GM12878 (cell line): ENCODE measurements around the gene YTHDF1. TPM values are rescaled to one million over a fixed set of nuclear protein-coding genes. Genes with fewer than 3 reads are reported as not detected.

Experiments
- ATAC-seq: fragments of 200-7000 bp; cut with Tn5 transposase; 3 replicates; pipeline ENCODE4 v1.9.1; 2020; ENCODE audit warnings: mild to moderate bottlenecking, moderate library complexity
- BruUV-seq: library from RNA; stranded (reverse); fragments of 400-500 nt; replicated peaks from 2 replicates; lab custom pipeline; 2021; lab: Mats Ljungman, UMichigan
- CTCF ChIA-PET: fragments of 300-600 bp; sonication (Branson Sonifier 250); formaldehyde crosslinking; extraction: SDS; loops from one replicate; lab custom pipeline; 2021; ENCODE audit warnings: inconsistent platforms; lab: Yijun Ruan, JAX
- POLR2A ChIA-PET: fragments of 350-600 bp; formaldehyde crosslinking; extraction: SDS; loops from one replicate; lab custom pipeline; 2021; ENCODE audit warnings: inconsistent platforms; lab: Charles Lee
- RAD21 ChIA-PET: fragments of 300-600 bp; sonication (Branson Sonifier 250); formaldehyde crosslinking; loops from one replicate; lab custom pipeline; 2023; ENCODE audit warnings: antibody characterized with exemption; ENCODE audit not compliant: unreplicated experiment; lab: Charles Lee
- SMC1A ChIA-PET: fragments of 300-600 bp; sonication (Branson Sonifier 250); formaldehyde crosslinking; loops from one replicate; lab custom pipeline; 2023; ENCODE audit not compliant: unreplicated experiment, uncharacterized antibody; lab: Charles Lee
- DNase-seq: peaks from one replicate; pipeline ENCODE4 v3.0.0-alpha.2; 2011; ENCODE audit warnings: low read depth, low spot score
- FAIRE-seq: peaks from 3 replicates; lab custom pipeline; 2011; peaks lifted over from hg19 to GRCh38; lab: Jason Lieb, UNC
- H2AFZ ChIP-seq: 2 replicates; pipeline ENCODE4 v1.6.0; 2011; ENCODE audit warnings: low read depth, low read length, control low read depth; ENCODE audit not compliant: control insufficient read depth
- H3K27ac ChIP-seq: 2 replicates; pipeline ENCODE4 v1.5.1; 2011; ENCODE audit warnings: control low read depth; ENCODE audit not compliant: control insufficient read depth, insufficient read depth
- H3K27me3 ChIP-seq, 2 experiments: replicated peaks in 1 of 2; 2 replicates each; pipeline versions ENCODE4 v1.6.0 to v1.6.1; 2011; ENCODE audit warnings: low read length in 1 of 2; ENCODE audit not compliant: control insufficient read depth in 2 of 2, insufficient read depth in 2 of 2
- H3K36me3 ChIP-seq, 2 experiments: 2 replicates each; pipeline ENCODE4 v1.5.1; 2011; ENCODE audit warnings: low read length in 1 of 2; ENCODE audit not compliant: control insufficient read depth in 2 of 2, insufficient read depth in 2 of 2
- H3K4me1 ChIP-seq: 2 replicates; pipeline ENCODE4 v1.6.1; 2011; ENCODE audit warnings: mild to moderate bottlenecking, low read length, moderate library complexity, mixed read lengths; ENCODE audit not compliant: control insufficient read depth, insufficient read depth
- H3K4me2 ChIP-seq: 2 replicates; pipeline ENCODE4 v1.6.0; 2011; ENCODE audit warnings: control low read depth; ENCODE audit not compliant: control insufficient read depth, insufficient read depth
- H3K4me3 ChIP-seq: fragments of 200-600 bp; sonication (generic); 2 replicates; pipeline ENCODE4 v1.5.1; 2016
- H3K79me2 ChIP-seq: 2 replicates; pipeline ENCODE4 v1.6.0; 2011; ENCODE audit warnings: low read length; ENCODE audit not compliant: control insufficient read depth, insufficient read depth
- H3K9ac ChIP-seq: 2 replicates; pipeline ENCODE4 v1.8.0; 2011; ENCODE audit warnings: low read length, control low read depth, mixed read lengths; ENCODE audit not compliant: control insufficient read depth, insufficient read depth
- H3K9me3 ChIP-seq: replicated peaks from 3 replicates; pipeline ENCODE4 v1.5.1; 2011; ENCODE audit warnings: mild to moderate bottlenecking, low read length; ENCODE audit not compliant: control insufficient read depth, insufficient read depth
- H4K20me1 ChIP-seq: 2 replicates; pipeline ENCODE4 v1.6.0; 2011; ENCODE audit not compliant: control insufficient read depth, insufficient read depth
- ATF2 ChIP-seq: IDR thresholded peaks from 2 replicates; pipeline ENCODE4 v1.6.1; 2012; ENCODE audit warnings: low read length, inconsistent platforms
- CBFB ChIP-seq: IDR thresholded peaks from 2 replicates; pipeline ENCODE4 v1.6.1; 2016; ENCODE audit warnings: antibody characterized with exemption, low read depth
- FOXK2 ChIP-seq: fragments of 450-650 bp; IDR thresholded peaks from 2 replicates; pipeline ENCODE4 v1.6.1; 2017; ENCODE audit warnings: mild to moderate bottlenecking, moderate library complexity
- HSF1 ChIP-seq: fragments of 150-350 bp; IDR thresholded peaks from 2 replicates; pipeline ENCODE4 v1.6.1; 2014; ENCODE audit warnings: mild to moderate bottlenecking, low read depth, low read length
- PAX5 ChIP-seq: IDR thresholded peaks from 2 replicates; pipeline ENCODE4 v1.6.1; 2011; ENCODE audit warnings: low read depth, low read length, borderline replicate concordance
- USF1 ChIP-seq: IDR thresholded peaks from 2 replicates; pipeline ENCODE4 v1.6.1; 2011; ENCODE audit warnings: borderline replicate concordance, low read depth, mild to moderate bottlenecking, moderate library complexity, mixed read lengths, low read length; ENCODE audit not compliant: insufficient read depth; ENCODE audit errors: extremely low read length
- YY1 ChIP-seq: IDR thresholded peaks from 2 replicates; pipeline ENCODE4 v1.6.1; 2011; ENCODE audit warnings: low read depth, mild to moderate bottlenecking, low read length
- whole genome bisulfite sequencing: methylation state at CpG from one replicate; pipeline ENCODE4 v1.1.6; 2016; ENCODE audit warnings: low lambda C conversion rate; ENCODE audit not compliant: insufficient replicate concordance, insufficient coverage; ENCODE audit errors: missing lambda C conversion rate; 5-methylcytosine and 5-hydroxymethylcytosine counted together
- in situ Hi-C: fragments of 300-500 bp; cut with MboI; formaldehyde crosslinking; loops from 9 replicates; pipeline ENCODE4 v1.14.3; 2018; ENCODE audit warnings: mixed read lengths
- intact Hi-C: fragments of 100-400 bp; cut with micrococcal nuclease; formaldehyde crosslinking; loops from one replicate; pipeline ENCODE4 v1.14.2; 2022; ENCODE audit not compliant: unreplicated experiment
- polyA plus RNA-seq, 11 experiments: library from polyadenylated mRNA; depleted of rRNA in 4 of 11; unstranded in 6 of 11; stranded (reverse) in 5 of 11; fragments of >200 nt; fragmentation: Nextera tagmentation in 4 of 11; fragmentation: Illumina TruSeq in 1 of 11; extraction: Ambion mirVana in 4 of 11; extraction: Trizol in 1 of 11; gene quantifications; 1 replicate in 1 of 11; 2 replicates in 10 of 11; pipeline versions ENCODE4 v1.2.1 to v1.2.3, GENCODE V29; 2011 to 2016; ENCODE audit warnings: inconsistent platforms in 2 of 11, missing spikeins in 2 of 11, low read depth in 1 of 11
- total RNA-seq, 4 experiments: library from RNA; depleted of rRNA in 3 of 4; stranded (reverse); fragments of >200 nt in 3 of 4; fragmentation: Illumina TruSeq in 1 of 4; extraction: Trizol in 1 of 4; gene quantifications; 2 replicates each; pipeline versions ENCODE4 v1.2.1 to v1.2.3, GENCODE V29; 2013 to 2021

The YTHDF1 gene
- total and polyA plus RNA-seq, 10 of the 15 experiments (the other 5 are each of a cell fraction or from before 2014, with no cell fraction given) = 4.6 to 37.8 (median 20.5) TPM

GRCh38 chr20:63247671-63248228, 31.8 kb upstream of the YTHDF1 start:
- WGBS = 26% methylated on average over 24 of the region's 24 CpGs
- H3K4me3 ChIP-seq = no peak overlapping the region
- no peak overlapping the region for H3K27ac ChIP-seq
- H3K36me3 ChIP-seq = no peaks in the 10 kb centered on the region
- no TSS peak for BruUV-seq
- DNase-seq (no peak), ATAC-seq (no peak), FAIRE-seq (no peak)
- in situ Hi-C loops (no loop called here), intact Hi-C loops (no loop called here)
- POLR2A ChIA-PET = interaction anchor here (0.6 kb wide), 1 partner anchor 20 kb away, joined by 5 read pairs; no protein-coding TSS in a partner anchor
- CTCF ChIA-PET = no interaction called here
- SMC1A ChIA-PET = no interaction called here
- H3K4me2 ChIP-seq = no peak overlapping the region
- no peak overlapping the region for H2AFZ ChIP-seq
- H3K9ac ChIP-seq = no peak overlapping the region
- H3K27me3 ChIP-seq = peaks cover 0 to 6% of the 10 kb centered on the region in 2 experiments
- TF ChIP-seq ATF2 = no peak
- TF ChIP-seq FOXK2 = 0 out of 2 replicates have a peak, but pooled peaks have one; percentile 11
- no peaks in the 10 kb centered on the region for H3K4me1 ChIP-seq
- H3K9me3 ChIP-seq = no peaks in the 10 kb centered on the region
- H3K79me2 ChIP-seq = no peaks in the 10 kb centered on the region
- RAD21 ChIA-PET = no interaction called here
- H4K20me1 ChIP-seq = no peaks in the 10 kb centered on the region; the same call in 1 of the 2 replicates

- no peaks in the 10 kb centered on the region for H3K9me3 ChIP-seq
- no peak overlapping the region for H3K27ac ChIP-seq
- no peaks in the 10 kb centered on the region for H3K4me1 ChIP-seq
- H3K4me3 ChIP-seq = no peak overlapping the region
- POLR2A ChIA-PET = no interaction called here
- intact Hi-C loops = no loop called here
- no peak for DNase-seq
- 33% methylated on average over 47 of the region's 50 CpGs for WGBS
- no peak for TF ChIP-seq HSF1
- TF ChIP-seq YY1 = no peak
- peak; percentile 62; the same call in 1 of the 2 replicates for TF ChIP-seq PAX5
- peak; percentile 56 for TF ChIP-seq USF1
- no peak for TF ChIP-seq CBFB
- no peak overlapping the region for H2AFZ ChIP-seq
- in situ Hi-C loops = no loop called here
- RAD21 ChIA-PET = interaction anchor here (0.8 kb wide), 1 partner anchor 23 kb away, joined by 3 read pairs; no protein-coding TSS in a partner anchor
- no peaks in the 10 kb centered on the region; the same call in 1 of the 2 replicates for H4K20me1 ChIP-seq
- FAIRE-seq = no peak
- SMC1A ChIA-PET = no interaction called here
- no peak overlapping the region for H3K4me2 ChIP-seq
- peaks cover 0 to 2% of the 10 kb centered on the region in 2 experiments; a peak in 2 of 4 replicates for H3K27me3 ChIP-seq
- no peaks in the 10 kb centered on the region for H3K79me2 ChIP-seq
- H3K9ac ChIP-seq = no peak overlapping the region
- CTCF ChIA-PET = interaction anchor here (1.1 kb wide), 1 partner anchor 23 kb away, joined by 3 read pairs; no protein-coding TSS in a partner anchor
- no peaks in the 10 kb centered on the region for H3K36me3 ChIP-seq
- ATAC-seq = no peak
- BruUV-seq = no TSS peak
These were observed 30.8 kb upstream of the YTHDF1 start for GRCh38 chr20:63246490-63247288.
